H1 (cell line): ENCODE data around the gene TSC22D4. TPM values are rescaled to one million over a fixed set of nuclear protein-coding genes. Genes with fewer than 3 reads are reported as not detected.
"Not testable (repeated sequence)": the region's sequence is repeated elsewhere in the genome, so short reads cannot be mapped to it uniquely, and the experiment has no call there.

Source experiments
- CTCF ChIA-PET: fragments of 300-600 bp; sonication (Branson Sonifier 250); formaldehyde crosslinking; loops from one replicate; lab custom pipeline; 2021; ENCODE audit not compliant: partially characterized antibody; lab: Charles Lee
- POLR2A ChIA-PET: fragments of 300-600 bp; sonication (Branson Sonifier 250); formaldehyde crosslinking; loops from one replicate; lab custom pipeline; 2021; ENCODE audit warnings: inconsistent platforms; ENCODE audit not compliant: partially characterized antibody; lab: Charles Lee
- DNase-seq, 2 experiments: peaks; one replicate each; pipeline versions ENCODE4 v3.0.0 to v3.0.0-alpha.2; 2010 to 2022; ENCODE audit warnings: low spot score in 2 of 2, low read depth in 1 of 2, mixed read lengths in 1 of 2
- FAIRE-seq: peaks from 2 replicates; lab custom pipeline; 2011; peaks lifted over from hg19 to GRCh38; lab: Jason Lieb, UNC
- H2AFZ ChIP-seq: 2 replicates; pipeline ENCODE4 v1.8.1; 2012; ENCODE audit warnings: low read length, inconsistent platforms
- H2AK5ac ChIP-seq: 2 replicates; pipeline ENCODE4 v1.6.1; 2013; ENCODE audit warnings: low read depth, low read length
- H2BK120ac ChIP-seq: replicated peaks from 2 replicates; pipeline ENCODE3; 2013; ENCODE audit warnings: low read depth, low read length, inconsistent platforms
- H2BK12ac ChIP-seq: 2 replicates; pipeline ENCODE4 v1.6.1; 2013; ENCODE audit warnings: low read depth, low read length
- H2BK15ac ChIP-seq: 2 replicates; pipeline ENCODE4 v1.6.1; 2013; ENCODE audit warnings: low read length
- H2BK20ac ChIP-seq: 2 replicates; pipeline ENCODE4 v1.6.1; 2013; ENCODE audit warnings: low read length
- H2BK5ac ChIP-seq: 2 replicates; pipeline ENCODE4 v1.6.1; 2013; ENCODE audit warnings: low read depth, low read length
- H3K14ac ChIP-seq: 2 replicates; pipeline ENCODE4 v1.6.1; 2013; ENCODE audit warnings: inconsistent platforms; ENCODE audit not compliant: insufficient read length
- H3K18ac ChIP-seq: 2 replicates; pipeline ENCODE4 v1.6.1; 2013; ENCODE audit warnings: low read length; ENCODE audit errors: extremely low read depth
- H3K23ac ChIP-seq: 2 replicates; pipeline ENCODE4 v1.6.1; 2013; ENCODE audit warnings: inconsistent platforms; ENCODE audit not compliant: insufficient read length
- H3K23me2 ChIP-seq: 2 replicates; pipeline ENCODE4 v1.6.1; 2013; ENCODE audit warnings: low read depth, low read length
- H3K27ac ChIP-seq: 2 replicates; pipeline ENCODE4 v1.6.1; 2011; ENCODE audit warnings: low read depth, low read length, inconsistent platforms
- H3K27me3 ChIP-seq, 4 experiments: replicated peaks in 1 of 4; 1 replicate in 1 of 4; 2 replicates in 3 of 4; pipeline versions ENCODE4 v1.6.1 to v1.8.1; 2011 to 2013; ENCODE audit warnings: low read length in 3 of 4, mild to moderate bottlenecking in 3 of 4, inconsistent platforms in 2 of 4, mixed read lengths in 2 of 4, moderate library complexity in 1 of 4; ENCODE audit not compliant: control insufficient read depth in 3 of 4, insufficient read depth in 3 of 4; ENCODE audit errors: extremely low read depth in 1 of 4
- H3K36me3 ChIP-seq, 4 experiments: 2 replicates each; pipeline versions ENCODE4 v1.6.1 to v1.8.1; 2011 to 2013; ENCODE audit warnings: mild to moderate bottlenecking in 4 of 4, low read length in 3 of 4, moderate library complexity in 2 of 4, control low read depth in 1 of 4, inconsistent platforms in 1 of 4; ENCODE audit not compliant: insufficient read depth in 4 of 4, control insufficient read depth in 2 of 4
- H3K4ac ChIP-seq: replicated peaks from 2 replicates; pipeline ENCODE3; 2013; ENCODE audit warnings: low read length, low read depth, mixed read lengths, inconsistent platforms; ENCODE audit not compliant: insufficient read length
- H3K4me1 ChIP-seq, 4 experiments: replicated peaks in 1 of 4; 1 replicate in 1 of 4; 2 replicates in 3 of 4; pipeline versions ENCODE4 v1.6.1 to v1.8.1; 2011 to 2013; ENCODE audit warnings: low read length in 3 of 4, inconsistent platforms in 2 of 4, mixed read lengths in 1 of 4; ENCODE audit not compliant: insufficient read depth in 4 of 4, control insufficient read depth in 3 of 4
- H3K4me2 ChIP-seq, 2 experiments: 2 replicates each; pipeline versions ENCODE4 v1.6.1 to v1.8.1; 2011 to 2013; ENCODE audit warnings: low read depth in 2 of 2, low read length in 2 of 2, control low read depth in 1 of 2, inconsistent platforms in 1 of 2, mild to moderate bottlenecking in 1 of 2; ENCODE audit not compliant: insufficient read depth in 1 of 2
- H3K4me3 ChIP-seq, 4 experiments: fragments of 200-600, 300-600 bp in 1 of 4; sonication (generic), shearing (Covaris generic), sonication (Bioruptor Twin) in 1 of 4; 2 replicates each; pipeline versions ENCODE4 v1.5.1 to v1.8.1; 2011 to 2016; ENCODE audit warnings: low read length in 4 of 4, low read depth in 3 of 4, control low read depth in 2 of 4, inconsistent platforms in 2 of 4, mild to moderate bottlenecking in 2 of 4, mixed read lengths in 1 of 4, moderate library complexity in 1 of 4; ENCODE audit not compliant: insufficient read depth in 2 of 4; ENCODE audit errors: extremely low read depth in 1 of 4
- H3K56ac ChIP-seq: replicated peaks from 2 replicates; pipeline ENCODE3; 2013; ENCODE audit warnings: low read depth, mild to moderate bottlenecking, mixed read lengths, low read length, inconsistent platforms; ENCODE audit not compliant: insufficient read length
- H3K79me1 ChIP-seq: 2 replicates; pipeline ENCODE4 v1.6.1; 2013; ENCODE audit warnings: low read depth, low read length, control low read depth
- H3K79me2 ChIP-seq, 2 experiments: 2 replicates each; pipeline versions ENCODE4 v1.6.1 to v1.8.1; 2012 to 2013; ENCODE audit warnings: low read length in 2 of 2, mild to moderate bottlenecking in 2 of 2, inconsistent platforms in 1 of 2; ENCODE audit not compliant: insufficient read depth in 2 of 2, control insufficient read depth in 1 of 2
- H3K9ac ChIP-seq, 4 experiments: replicated peaks in 1 of 4; 1 replicate in 1 of 4; 2 replicates in 3 of 4; pipeline versions ENCODE4 v1.6.1 to v1.8.1; 2011 to 2013; ENCODE audit warnings: low read depth in 3 of 4, low read length in 3 of 4, control low read depth in 2 of 4, mild to moderate bottlenecking in 2 of 4, moderate library complexity in 2 of 4, inconsistent platforms in 1 of 4; ENCODE audit errors: extremely low read depth in 1 of 4
- H3K9me3 ChIP-seq, 2 experiments: 2 replicates each; pipeline versions ENCODE4 v1.6.1 to v1.8.1; 2012 to 2013; ENCODE audit warnings: mild to moderate bottlenecking in 2 of 2, moderate library complexity in 2 of 2, control low read depth in 1 of 2, inconsistent platforms in 1 of 2, low read depth in 1 of 2, low read length in 1 of 2, mixed read lengths in 1 of 2; ENCODE audit not compliant: insufficient read depth in 2 of 2
- H4K20me1 ChIP-seq, 2 experiments: replicated peaks in 1 of 2; 2 replicates each; pipeline versions ENCODE3 to v1.8.1; 2011 to 2013; ENCODE audit warnings: inconsistent platforms in 2 of 2, low read length in 2 of 2, mild to moderate bottlenecking in 1 of 2; ENCODE audit not compliant: insufficient read depth in 2 of 2, control insufficient read depth in 1 of 2
- H4K5ac ChIP-seq: 2 replicates; pipeline ENCODE4 v1.6.1; 2013; ENCODE audit warnings: low read length, low read depth, mixed read lengths, inconsistent platforms; ENCODE audit not compliant: insufficient read length
- H4K8ac ChIP-seq: 2 replicates; pipeline ENCODE4 v1.8.0; 2013; ENCODE audit warnings: mild to moderate bottlenecking, moderate library complexity, low read length, inconsistent platforms; ENCODE audit not compliant: insufficient read depth; ENCODE audit errors: extremely low read depth
- H4K91ac ChIP-seq: replicated peaks from 2 replicates; pipeline ENCODE3; 2013; ENCODE audit warnings: low read length, mixed read lengths, inconsistent platforms; ENCODE audit not compliant: insufficient read length
- WGBS, 2 experiments: shearing (Covaris generic) in 1 of 2; methylation state at CpG; one replicate each; pipeline versions ENCODE4 v1.1.6 to v1.1.7; 2013 to 2015; ENCODE audit warnings: low lambda C conversion rate in 2 of 2, mixed read lengths in 2 of 2, inconsistent platforms in 1 of 2, low coverage in 1 of 2, missing lambda C conversion rate in 1 of 2; ENCODE audit not compliant: insufficient replicate concordance in 2 of 2, insufficient coverage in 1 of 2, insufficient read length in 1 of 2; ENCODE audit errors: extremely low coverage in 1 of 2, missing lambda C conversion rate in 1 of 2; 5-methylcytosine and 5-hydroxymethylcytosine counted together
- polyA plus RNA-seq, 7 experiments: library from polyadenylated mRNA; depleted of rRNA in 3 of 7; stranded (reverse) in 5 of 7; unstranded in 2 of 7; fragments of >200 nt in 5 of 7; fragments of 200-250 nt in 2 of 7; gene quantifications; 1 replicate in 5 of 7; 2 replicates in 1 of 7; 4 replicates in 1 of 7; pipeline versions ENCODE4 v1.2.1 to v1.2.3, GENCODE V29; 2011 to 2013; ENCODE audit warnings: missing spikeins in 2 of 7, mixed read lengths in 2 of 7
- total RNA-seq: library from RNA; stranded (reverse); fragmentation: NEBNext Ultra II Directional; extraction: Animal tissue kit (Norgen Biotek cat#: 25700); gene quantifications from 2 replicates; pipeline ENCODE4 v1.2.1, GENCODE V29; 2021

TSC22D4 gene
- total and polyA plus RNA-seq, 2 of the 8 experiments (the other 6 are each of a cell fraction or from before 2014, with no cell fraction given): 13.2 to 20.3 TPM

DNA sequence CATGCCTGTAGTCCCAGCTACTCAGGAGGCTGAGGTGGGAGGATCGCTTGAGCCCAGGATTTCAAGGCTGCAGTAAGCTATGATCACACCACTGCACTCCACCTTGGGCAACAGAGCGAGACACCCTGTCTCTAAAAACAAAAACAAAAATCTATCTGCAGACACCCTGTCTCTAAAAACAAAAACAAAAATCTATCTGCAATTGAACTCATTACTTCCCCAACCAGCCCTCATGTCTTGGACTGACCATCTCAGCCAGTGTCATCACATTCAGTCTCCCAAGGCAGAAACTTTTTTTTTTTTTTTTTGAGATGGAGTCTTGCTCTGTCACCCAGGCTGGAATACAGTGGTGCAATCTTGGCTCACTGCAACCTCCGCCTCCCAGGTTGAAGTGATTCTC is 25.0 kb upstream of the TSC22D4 start:
- H4K91ac ChIP-seq, DNase-seq, H3K56ac ChIP-seq, H3K4me3 ChIP-seq, H3K4me1 ChIP-seq, H3K4ac ChIP-seq, H3K9ac ChIP-seq, H3K79me1 ChIP-seq, H3K14ac ChIP-seq, H2BK5ac ChIP-seq, FAIRE-seq, H2BK120ac ChIP-seq, H3K18ac ChIP-seq, H2BK15ac ChIP-seq, H4K5ac ChIP-seq, H4K20me1 ChIP-seq, H2AK5ac ChIP-seq, H3K23me2 ChIP-seq, H2AFZ ChIP-seq, H3K79me2 ChIP-seq, H3K36me3 ChIP-seq, H4K8ac ChIP-seq, H2BK20ac ChIP-seq, H2BK12ac ChIP-seq, H3K27me3 ChIP-seq, H3K4me2 ChIP-seq, H3K27ac ChIP-seq, H3K9me3 ChIP-seq, H3K23ac ChIP-seq: not testable (repeated sequence)
- 94% methylated on average over 3 of the region's 3 CpGs; no CpG with 5 or more reads in 1 of the 2 experiments for WGBS, 2 experiments
- POLR2A ChIA-PET: interaction anchor here (0.7 kb wide), 1 partner anchor 74 kb away, joined by 4 read pairs; no protein-coding TSS in a partner anchor
- CTCF ChIA-PET: interaction anchor here (0.8 to 1.2 kb wide), 2 partner anchors 21 to 46 kb away, joined by 3 to 4 read pairs; no protein-coding TSS in a partner anchor
